HuH-7 (cell line): ENCODE results near the gene AGXT.

Experiments
- DNase-seq: peaks from one replicate; pipeline ENCODE4 v3.0.0; 2011; ENCODE audit warnings: low spot score

The AGXT gene

GRCh38 chr2:240929364-240930095 is 60.9 kb downstream of the AGXT start:
- no peak for DNase-seq
